Activated naive CD8-positive, alpha-beta T cell (primary cell): ENCODE data around the gene ATP2C1.
"Not testable (repeated sequence)": the region's sequence is repeated elsewhere in the genome, so short reads cannot be mapped to it uniquely, and the experiment has no call there.

Experiments
- H3K27ac Mint-ChIP-seq: one replicate; pipeline ENCODE4 v1.8.0; 2021; ENCODE audit warnings: mixed read lengths
- H3K27me3 Mint-ChIP-seq: one replicate; pipeline ENCODE4 v1.8.0; 2021; ENCODE audit warnings: mixed read lengths
- H3K36me3 Mint-ChIP-seq: one replicate; pipeline ENCODE4 v1.8.0; 2021; ENCODE audit warnings: mixed read lengths
- H3K4me1 Mint-ChIP-seq: one replicate; pipeline ENCODE4 v1.8.0; 2021; ENCODE audit warnings: low read depth, mixed read lengths
- H3K4me3 Mint-ChIP-seq: one replicate; pipeline ENCODE4 v1.8.0; 2021; ENCODE audit warnings: mild to moderate bottlenecking, mixed read lengths
- H3K9me3 Mint-ChIP-seq: one replicate; pipeline ENCODE4 v1.8.0; 2021; ENCODE audit warnings: low read depth, mixed read lengths

Gene ATP2C1

DNA sequence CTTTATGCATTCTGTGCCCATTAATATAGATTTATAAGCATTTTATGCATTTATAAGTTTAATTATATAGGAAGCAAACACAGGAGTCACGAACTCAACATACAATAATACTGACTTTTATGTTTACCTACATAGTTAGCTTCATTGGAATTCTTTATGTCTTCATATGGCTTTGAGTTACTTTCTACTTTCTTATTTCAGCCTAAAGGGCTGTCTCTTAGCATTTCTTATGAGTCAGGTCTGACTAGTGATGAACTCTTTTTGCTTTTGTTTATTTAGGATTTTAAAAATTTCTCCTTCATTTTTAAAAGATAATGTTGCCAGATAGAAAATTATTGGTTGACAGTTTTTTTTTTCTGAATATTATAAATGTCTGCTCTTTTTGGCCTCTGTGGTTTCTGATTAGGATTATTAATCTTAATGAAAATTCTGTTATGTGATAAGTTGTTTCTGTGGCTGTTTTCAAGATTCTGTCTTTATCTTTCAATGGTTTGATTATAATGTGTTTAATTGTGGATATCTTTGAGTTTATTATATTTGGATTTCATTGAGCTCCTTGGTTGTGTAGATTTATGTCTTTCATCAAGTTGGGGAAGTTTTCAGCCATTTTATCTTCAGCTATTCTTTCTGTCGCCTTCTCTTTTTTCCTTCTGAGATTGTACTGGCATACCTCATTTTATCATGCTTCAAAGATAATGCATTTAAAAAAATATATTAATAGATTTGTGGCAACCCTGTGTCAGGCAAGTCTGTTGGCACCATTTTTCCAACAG is 54.3 kb downstream of the ATP2C1 start:
- peaks cover 31% of the 10 kb centered on the region for H3K36me3 Mint-ChIP-seq
- H3K27ac Mint-ChIP-seq, result no peak overlapping the region
- no peaks in the 10 kb centered on the region for H3K27me3 Mint-ChIP-seq
- no peaks in the 10 kb centered on the region for H3K4me1 Mint-ChIP-seq
- no peak overlapping the region for H3K4me3 Mint-ChIP-seq
- H3K9me3 Mint-ChIP-seq, result no peaks in the 10 kb centered on the region

- Mint-ChIP-seq H3K27ac (no peak overlapping the region), H3K36me3 (peaks cover 32% of the 10 kb centered on the region), H3K27me3 (no peaks in the 10 kb centered on the region), H3K4me1 (no peaks in the 10 kb centered on the region), H3K4me3 (no peak overlapping the region), H3K9me3 (no peaks in the 10 kb centered on the region)
Observed at GRCh38 chr3:130948929-130949328, 55.0 kb downstream of the ATP2C1 start.

- H3K4me3 Mint-ChIP-seq, result no peak overlapping the region
- no peak overlapping the region for H3K27ac Mint-ChIP-seq
- H3K4me1 Mint-ChIP-seq, result no peaks in the 10 kb centered on the region
- H3K27me3 Mint-ChIP-seq, result no peaks in the 10 kb centered on the region
- H3K36me3 Mint-ChIP-seq, result peaks cover 28% of the 10 kb centered on the region
- no peaks in the 10 kb centered on the region for H3K9me3 Mint-ChIP-seq
Observed at GRCh38 chr3:130950124-130950523, 56.2 kb downstream of the ATP2C1 start.

GRCh38 chr3:130950641-130951040 is 56.8 kb downstream of the ATP2C1 start:
- Mint-ChIP-seq H3K36me3 (peaks cover 28% of the 10 kb centered on the region), H3K27me3 (no peaks in the 10 kb centered on the region), H3K9me3 (no peaks in the 10 kb centered on the region), H3K4me3 (no peak overlapping the region), H3K4me1 (no peaks in the 10 kb centered on the region), H3K27ac (no peak overlapping the region)

GRCh38 chr3:130955481-130955880 is 61.6 kb downstream of the ATP2C1 start:
- H3K9me3 Mint-ChIP-seq, result no peaks in the 10 kb centered on the region
- no peak overlapping the region for H3K4me3 Mint-ChIP-seq
- no peaks in the 10 kb centered on the region for H3K27me3 Mint-ChIP-seq
- H3K36me3 Mint-ChIP-seq, result peaks cover 22% of the 10 kb centered on the region
- H3K27ac Mint-ChIP-seq, result no peak overlapping the region
- no peaks in the 10 kb centered on the region for H3K4me1 Mint-ChIP-seq

GRCh38 chr3:130956281-130956680 is 62.4 kb downstream of the ATP2C1 start:
- H3K36me3 Mint-ChIP-seq, result peaks cover 26% of the 10 kb centered on the region
- H3K4me3 Mint-ChIP-seq, result no peak overlapping the region

GRCh38 chr3:130956721-130957120 is 62.8 kb downstream of the ATP2C1 start:
- H3K4me3 Mint-ChIP-seq, result no peak overlapping the region
- H3K4me1 Mint-ChIP-seq, result no peaks in the 10 kb centered on the region
- H3K36me3 Mint-ChIP-seq, result peaks cover 26% of the 10 kb centered on the region
- H3K9me3 Mint-ChIP-seq, result no peaks in the 10 kb centered on the region
- H3K27ac Mint-ChIP-seq, result no peak overlapping the region
- H3K27me3 Mint-ChIP-seq, result no peaks in the 10 kb centered on the region

More at GRCh38 chr3:130956281-130956680, 62.4 kb downstream of the ATP2C1 start:
- Mint-ChIP-seq H3K27me3 (no peaks in the 10 kb centered on the region), H3K27ac (no peak overlapping the region), H3K4me1 (no peaks in the 10 kb centered on the region), H3K9me3 (no peaks in the 10 kb centered on the region)

GRCh38 chr3:130960139-130960795 is 66.4 kb downstream of the ATP2C1 start:
- Mint-ChIP-seq H3K4me1 (no peaks in the 10 kb centered on the region), H3K36me3 (peaks cover 28% of the 10 kb centered on the region), H3K9me3 (no peaks in the 10 kb centered on the region), H3K27me3 (no peaks in the 10 kb centered on the region), H3K4me3 (no peak overlapping the region), H3K27ac (no peak overlapping the region)

GRCh38 chr3:130961458-130961857 is 67.6 kb downstream of the ATP2C1 start:
- H3K27me3 Mint-ChIP-seq, result no peaks in the 10 kb centered on the region
- H3K4me3 Mint-ChIP-seq, result no peak overlapping the region
- H3K36me3 Mint-ChIP-seq, result peaks cover 30% of the 10 kb centered on the region
- no peaks in the 10 kb centered on the region for H3K9me3 Mint-ChIP-seq
- H3K4me1 Mint-ChIP-seq, result no peaks in the 10 kb centered on the region
- no peak overlapping the region for H3K27ac Mint-ChIP-seq

DNA sequence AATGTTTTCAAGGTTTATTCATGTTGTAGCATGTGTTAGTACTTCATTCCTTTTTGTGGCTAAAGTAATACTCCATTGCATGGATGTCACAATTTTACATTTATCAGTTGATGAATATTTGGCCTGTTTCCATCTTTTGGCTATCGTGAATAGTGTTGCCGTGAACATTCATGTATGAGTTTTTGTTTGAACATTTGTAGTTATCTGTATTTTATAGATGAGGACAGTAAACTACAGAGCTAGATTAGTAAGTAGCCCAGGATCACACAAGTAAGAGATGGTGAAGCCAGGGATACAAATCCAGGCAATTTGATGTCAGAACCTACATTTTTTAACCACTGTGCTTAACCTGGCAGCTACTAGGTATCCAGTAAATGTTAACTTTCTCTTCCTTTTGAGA is 69.6 kb downstream of the ATP2C1 start:
- Mint-ChIP-seq H3K4me1 (no peaks in the 10 kb centered on the region), H3K4me3 (no peak overlapping the region), H3K27me3 (no peaks in the 10 kb centered on the region), H3K27ac (no peak overlapping the region), H3K36me3 (peaks cover 40% of the 10 kb centered on the region), H3K9me3 (no peaks in the 10 kb centered on the region)

- Mint-ChIP-seq H3K27me3 (no peaks in the 10 kb centered on the region), H3K36me3 (peaks cover 44% of the 10 kb centered on the region), H3K27ac (no peak overlapping the region), H3K9me3 (no peaks in the 10 kb centered on the region), H3K4me3 (no peak overlapping the region), H3K4me1 (no peaks in the 10 kb centered on the region)
Observed at GRCh38 chr3:130963878-130964277, 70.0 kb downstream of the ATP2C1 start.

DNA sequence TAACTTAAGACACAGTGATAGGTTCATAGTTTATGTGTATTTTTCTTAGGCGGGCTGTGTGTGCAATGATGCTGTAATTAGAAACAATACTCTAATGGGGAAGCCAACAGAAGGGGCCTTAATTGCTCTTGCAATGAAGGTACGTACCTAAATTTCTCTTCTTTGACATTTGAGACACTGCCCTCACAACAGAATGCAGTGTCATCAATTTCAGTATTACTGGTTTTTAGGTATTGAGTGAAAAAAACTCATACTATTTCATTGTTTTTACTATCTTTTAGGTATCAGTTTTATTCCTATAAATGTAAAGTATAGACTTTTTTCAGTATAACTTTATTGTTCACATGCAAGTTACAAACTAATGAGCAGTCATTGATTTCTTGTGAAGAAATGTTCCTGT is 73.4 kb downstream of the ATP2C1 start:
- no peaks in the 10 kb centered on the region for H3K4me1 Mint-ChIP-seq
- H3K9me3 Mint-ChIP-seq, result no peaks in the 10 kb centered on the region
- no peak overlapping the region for H3K4me3 Mint-ChIP-seq
- peaks cover 44% of the 10 kb centered on the region for H3K36me3 Mint-ChIP-seq
- no peaks in the 10 kb centered on the region for H3K27me3 Mint-ChIP-seq
- no peak overlapping the region for H3K27ac Mint-ChIP-seq

DNA sequence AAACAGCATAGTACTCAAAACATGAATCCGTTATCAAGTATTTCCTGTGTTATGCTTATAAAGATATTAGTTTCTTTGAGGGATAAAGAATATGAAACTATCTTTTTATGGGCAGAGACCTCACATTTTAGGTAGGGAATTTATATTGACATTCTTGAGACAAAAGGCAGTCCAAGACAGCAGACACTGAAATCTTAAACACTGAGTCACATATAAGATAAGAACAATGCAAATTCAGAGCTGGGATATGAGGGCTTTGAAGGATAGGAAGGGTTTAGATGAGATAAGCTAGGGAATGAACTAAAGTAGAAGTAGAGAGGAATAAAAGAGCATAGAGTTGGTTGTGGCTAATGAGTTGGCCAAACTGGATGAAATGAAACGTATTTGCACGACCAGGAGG is 74.3 kb downstream of the ATP2C1 start:
- H3K4me1 Mint-ChIP-seq, result no peaks in the 10 kb centered on the region
- H3K9me3 Mint-ChIP-seq, result no peaks in the 10 kb centered on the region
- H3K27me3 Mint-ChIP-seq, result no peaks in the 10 kb centered on the region
- no peak overlapping the region for H3K4me3 Mint-ChIP-seq
- no peak overlapping the region for H3K27ac Mint-ChIP-seq
- H3K36me3 Mint-ChIP-seq, result peaks cover 44% of the 10 kb centered on the region

DNA sequence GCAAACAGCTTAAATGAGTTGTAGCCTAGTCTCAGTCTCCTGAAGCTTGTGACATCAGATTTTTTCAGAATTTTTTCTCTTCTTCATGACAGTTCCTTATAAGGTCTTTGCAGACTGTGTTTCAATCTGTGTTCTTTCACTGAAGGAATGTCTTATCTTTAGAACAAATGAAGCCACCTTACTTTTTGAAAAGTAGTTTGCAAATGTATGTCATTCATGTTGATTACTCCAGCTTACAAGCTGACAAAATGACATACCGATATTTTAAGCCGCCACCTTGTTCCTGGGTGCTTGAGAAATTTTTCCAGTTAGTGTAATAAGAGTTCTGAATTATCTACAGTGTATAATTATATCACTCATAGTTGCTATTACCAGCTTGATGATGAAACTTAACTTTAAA is 75.7 kb downstream of the ATP2C1 start:
- Mint-ChIP-seq H3K27me3 (no peaks in the 10 kb centered on the region), H3K4me3 (no peak overlapping the region), H3K27ac (no peak overlapping the region), H3K9me3 (no peaks in the 10 kb centered on the region), H3K36me3 (peaks cover 41% of the 10 kb centered on the region), H3K4me1 (no peaks in the 10 kb centered on the region)

DNA sequence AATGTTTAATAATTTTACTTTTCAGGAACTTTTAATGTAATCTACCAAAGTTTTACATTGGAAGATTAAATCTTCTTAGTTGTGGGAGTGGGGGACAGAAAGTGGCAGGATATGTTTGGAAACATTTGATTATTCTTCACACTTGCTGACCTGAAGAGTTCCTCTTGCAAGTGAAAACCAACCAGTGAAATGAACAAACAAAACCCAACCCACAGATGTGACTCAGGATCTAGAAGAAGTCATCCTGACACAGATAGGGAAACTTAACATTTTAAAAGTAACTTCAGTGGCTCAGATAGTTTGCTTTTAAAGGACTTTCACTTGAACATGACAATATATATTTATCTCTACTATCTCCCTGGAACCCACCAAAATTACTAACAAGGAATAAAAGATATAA is 77.3 kb downstream of the ATP2C1 start:
- Mint-ChIP-seq H3K36me3 (peaks cover 35% of the 10 kb centered on the region), H3K27ac (no peak overlapping the region), H3K9me3 (no peaks in the 10 kb centered on the region), H3K27me3 (no peaks in the 10 kb centered on the region), H3K4me3 (no peak overlapping the region), H3K4me1 (no peaks in the 10 kb centered on the region)

- H3K9me3 Mint-ChIP-seq, result not testable (repeated sequence)
- peaks cover 30% of the 10 kb centered on the region for H3K36me3 Mint-ChIP-seq
Observed at GRCh38 chr3:130972592-130972991, 78.7 kb downstream of the ATP2C1 start.

More at GRCh38 chr3:130972592-130972991, 78.7 kb downstream of the ATP2C1 start:
- not testable (repeated sequence) for H3K27me3 Mint-ChIP-seq, H3K4me1 Mint-ChIP-seq, H3K4me3 Mint-ChIP-seq, H3K27ac Mint-ChIP-seq
